Ishikawa (cell line): Measurements from ENCODE around the gene DENND5B.

Source experiments
- CREB1 ChIP-seq: IDR thresholded peaks from 2 replicates; pipeline ENCODE4 v1.6.1; 2012; ENCODE audit warnings: low read depth
- FOXM1 ChIP-seq: IDR thresholded peaks from 2 replicates; pipeline ENCODE4 v1.6.1; 2012; ENCODE audit warnings: low read depth, borderline replicate concordance
- NFIC ChIP-seq: IDR thresholded peaks from 2 replicates; pipeline ENCODE4 v1.6.1; 2012
- RAD21 ChIP-seq: IDR thresholded peaks from 2 replicates; pipeline ENCODE4 v1.6.1; 2012; ENCODE audit warnings: low read depth
- REST ChIP-seq: IDR thresholded peaks from 2 replicates; pipeline ENCODE4 v1.6.1; 2012; ENCODE audit warnings: low read depth, mild to moderate bottlenecking
- YY1 ChIP-seq: IDR thresholded peaks from 2 replicates; pipeline ENCODE4 v1.6.1; 2012; ENCODE audit warnings: low read depth
- TF ChIP-seq, protein P1 (sequence below): IDR thresholded peaks from 2 replicates; pipeline ENCODE4 v1.6.1; 2012

- TF ChIP-seq RAD21, result no peak
- TF ChIP-seq YY1, result no peak
- no peak for TF ChIP-seq REST
- TF ChIP-seq, protein P1, sequence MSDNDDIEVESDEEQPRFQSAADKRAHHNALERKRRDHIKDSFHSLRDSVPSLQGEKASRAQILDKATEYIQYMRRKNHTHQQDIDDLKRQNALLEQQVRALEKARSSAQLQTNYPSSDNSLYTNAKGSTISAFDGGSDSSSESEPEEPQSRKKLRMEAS, result no peak
- no peak for TF ChIP-seq FOXM1
- TF ChIP-seq CREB1, result no peak
- TF ChIP-seq NFIC, result no peak
Measured at GRCh38 chr12:31337952-31338351, 253.0 kb downstream of the DENND5B start.
